ENCODE measurements around the gene CYP8B1. TPM values are rescaled to one million over a fixed set of nuclear protein-coding genes. Genes with fewer than 3 reads are reported as not detected.
"Not testable (repeated sequence)": the region's sequence is repeated elsewhere in the genome, so short reads cannot be mapped to it uniquely, and the experiment has no call there.

CYP8B1 gene
- total and polyA plus RNA-seq, 9 of the 15 experiments (the other 6 are each of a cell fraction or from before 2014, with no cell fraction given), result 0.04 TPM; not detected in 8

- TF ChIP-seq ASH1L (IDR thresholded peaks at IDR 0.05; ENCODE audit: borderline replicate concordance, low read depth, partially characterized antibody), result no peak
These were observed 8.6 kb upstream of the CYP8B1 start (continued) for GRCh38 chr3:42884324-42884723.

GRCh38 chr3:42883251-42883930 lies 7.7 kb upstream of the CYP8B1 start:
- not testable (repeated sequence) for FAIRE-seq
- intact Hi-C loops (cut with micrococcal nuclease), result loop anchor here (10.0 kb wide), 1 partner anchor 309 kb away; no protein-coding TSS in a partner anchor
- CTCF ChIA-PET (ENCODE audit: low intra/inter-chr PET ratio), result interaction anchor here (3.5 kb wide), 1 partner anchor 103 kb away, joined by 27 read pairs; no protein-coding TSS in a partner anchor

More at GRCh38 chr3:42883251-42883930, 7.7 kb upstream of the CYP8B1 start:
- H2AFZ ChIP-seq (ENCODE audit: low read depth, low read length); H3K4me3 ChIP-seq; H3K9me3 ChIP-seq (replicated peaks; ENCODE audit: control insufficient read depth, insufficient read depth, low read depth, low read length); H3K27me3 ChIP-seq (ENCODE audit: control insufficient read depth in 2 of 2, insufficient read depth in 2 of 2, low read length in 2 of 2); H3K79me2 ChIP-seq (ENCODE audit: control insufficient read depth, insufficient read depth, low read length); ATAC-seq; H4K20me1 ChIP-seq (replicated peaks; ENCODE audit: control insufficient read depth, insufficient read depth, low read length); H3K4me2 ChIP-seq (ENCODE audit: insufficient read depth, low read length); H3K9ac ChIP-seq (ENCODE audit: insufficient read depth in 1 of 2, low read depth in 2 of 2, low read length in 2 of 2); H3K9me1 ChIP-seq (ENCODE audit: control insufficient read depth, insufficient read depth, low read length); H3K27ac ChIP-seq (ENCODE audit: extremely low read depth, low read depth, low read length); H3K36me3 ChIP-seq (ENCODE audit: control insufficient read depth, insufficient read depth, low read length); BruUV-seq (replicated peaks); in situ Hi-C loops (cut with MboI); DNase-seq (ENCODE audit: extremely low read depth in 1 of 4, low spot score in 3 of 4): not testable (repeated sequence)
- WGBS (ENCODE audit: insufficient coverage, low coverage, missing lambda C conversion rate), result 19% methylated on average over 6 of the region's 6 CpGs
- POLR2A ChIA-PET, result interaction anchor here (0.6 kb wide), 1 partner anchor 183 kb away, joined by 4 read pairs; no protein-coding TSS in a partner anchor
- H3K4me1 ChIP-seq (replicated peaks in 1 of 2; ENCODE audit: control insufficient read depth in 2 of 2, insufficient read depth in 2 of 2, low read length in 2 of 2), result peaks cover 0 to 12% of the 10 kb centered on the region in 2 experiments; a peak in 3 of 5 replicates

All from K562 (cell line).